ENCODE measurements around the gene FIGNL1. TPM values are rescaled to one million over a fixed set of nuclear protein-coding genes. Genes with fewer than 3 reads are reported as not detected.

The FIGNL1 gene
- total and polyA plus RNA-seq, 2 donors (not counting 3 experiments of a cell fraction or from before 2014, with no cell fraction given) = 20.8 to 49.3 TPM

DNA sequence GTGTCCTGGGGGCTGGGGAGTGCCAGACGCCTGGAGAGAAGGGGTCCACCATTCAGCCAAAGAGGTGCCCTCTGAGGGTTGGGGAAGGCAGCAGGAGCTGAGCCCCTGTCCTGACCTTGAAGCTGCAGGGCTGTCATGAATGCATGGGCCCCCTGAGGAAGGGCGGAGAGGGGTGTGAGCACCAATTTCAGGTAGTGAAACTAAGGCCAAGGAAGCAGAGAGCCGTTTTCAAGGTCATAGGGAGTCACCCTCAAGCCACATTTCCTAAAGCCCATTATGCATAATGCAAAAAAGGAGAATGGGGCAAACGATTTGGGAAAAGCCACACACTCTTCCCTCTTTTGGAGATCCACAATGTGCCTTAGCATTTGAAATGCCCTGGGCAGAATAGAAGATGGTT lies 37.2 kb downstream of the FIGNL1 start:
- TF ChIP-seq POLR2A (IDR thresholded peaks at IDR 0.05; ENCODE audit: low read depth, low read length) = no peak
- no peak for TF ChIP-seq MYC (IDR thresholded peaks at IDR 0.05; ENCODE audit: low read depth, low read length)
- TF ChIP-seq EZH2 (IDR thresholded peaks at IDR 0.05; ENCODE audit: borderline replicate concordance, low read depth, low read length, severe bottlenecking) = no peak
- TF ChIP-seq, protein P1, sequence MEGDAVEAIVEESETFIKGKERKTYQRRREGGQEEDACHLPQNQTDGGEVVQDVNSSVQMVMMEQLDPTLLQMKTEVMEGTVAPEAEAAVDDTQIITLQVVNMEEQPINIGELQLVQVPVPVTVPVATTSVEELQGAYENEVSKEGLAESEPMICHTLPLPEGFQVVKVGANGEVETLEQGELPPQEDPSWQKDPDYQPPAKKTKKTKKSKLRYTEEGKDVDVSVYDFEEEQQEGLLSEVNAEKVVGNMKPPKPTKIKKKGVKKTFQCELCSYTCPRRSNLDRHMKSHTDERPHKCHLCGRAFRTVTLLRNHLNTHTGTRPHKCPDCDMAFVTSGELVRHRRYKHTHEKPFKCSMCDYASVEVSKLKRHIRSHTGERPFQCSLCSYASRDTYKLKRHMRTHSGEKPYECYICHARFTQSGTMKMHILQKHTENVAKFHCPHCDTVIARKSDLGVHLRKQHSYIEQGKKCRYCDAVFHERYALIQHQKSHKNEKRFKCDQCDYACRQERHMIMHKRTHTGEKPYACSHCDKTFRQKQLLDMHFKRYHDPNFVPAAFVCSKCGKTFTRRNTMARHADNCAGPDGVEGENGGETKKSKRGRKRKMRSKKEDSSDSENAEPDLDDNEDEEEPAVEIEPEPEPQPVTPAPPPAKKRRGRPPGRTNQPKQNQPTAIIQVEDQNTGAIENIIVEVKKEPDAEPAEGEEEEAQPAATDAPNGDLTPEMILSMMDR (IDR thresholded peaks at IDR 0.05; ENCODE audit: extremely low read depth in 1 of 2, insufficient read depth in 1 of 2, low read depth in 1 of 2, low read length in 2 of 2) = no peak
- TF ChIP-seq JUN (IDR thresholded peaks at IDR 0.05; ENCODE audit: borderline replicate concordance, insufficient read depth, insufficient read length, low read depth) = no peak
- TF ChIP-seq GATA2 (IDR thresholded peaks at IDR 0.05; ENCODE audit: insufficient read depth, insufficient read length, low read depth, low read length) = no peak
- TF ChIP-seq FOS (IDR thresholded peaks at IDR 0.05; ENCODE audit: borderline replicate concordance, insufficient read depth, low read length) = no peak
- TF ChIP-seq, protein P2, sequence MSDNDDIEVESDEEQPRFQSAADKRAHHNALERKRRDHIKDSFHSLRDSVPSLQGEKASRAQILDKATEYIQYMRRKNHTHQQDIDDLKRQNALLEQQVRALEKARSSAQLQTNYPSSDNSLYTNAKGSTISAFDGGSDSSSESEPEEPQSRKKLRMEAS (IDR thresholded peaks at IDR 0.05; ENCODE audit: insufficient read depth, insufficient read length) = no peak
- no peak for TF ChIP-seq POLR2AphosphoS5 (IDR thresholded peaks at IDR 0.05; ENCODE audit: insufficient read depth, low read depth, low read length)

More for the DNA sequence above, 37.2 kb downstream of the FIGNL1 start:
- Histone ChIP-seq H3K4me3 (replicated peaks in 1 of 3; ENCODE audit: insufficient read depth in 1 of 3, low read depth in 1 of 3, low read length in 3 of 3) (no peak overlapping the region), H3K4me2 (ENCODE audit: insufficient read depth, low read length) (no peak overlapping the region), H3K27ac (ENCODE audit: insufficient read depth, low read depth, low read length) (no peak overlapping the region), H3K4me1 (ENCODE audit: control insufficient read depth, extremely low read depth, insufficient read depth, low read length) (no peaks in the 10 kb centered on the region), H3K9me3 (replicated peaks; ENCODE audit: control insufficient read depth, insufficient read depth, low read length) (no peaks in the 10 kb centered on the region), H3K9ac (replicated peaks; ENCODE audit: extremely low read depth, insufficient read depth, low read length) (no peak overlapping the region), H3K36me3 (ENCODE audit: control insufficient read depth in 2 of 2, extremely low read depth in 1 of 2, insufficient read depth in 2 of 2, low read length in 2 of 2) (no peaks in the 10 kb centered on the region), H3K9me1 (replicated peaks; ENCODE audit: control insufficient read depth, extremely low read depth, insufficient read depth, low read length) (no peaks in the 10 kb centered on the region), H4K20me1 (replicated peaks; ENCODE audit: control insufficient read depth, extremely low read depth, insufficient read depth, low read length) (no peaks in the 10 kb centered on the region), H3K27me3 (ENCODE audit: control insufficient read depth in 2 of 2, insufficient read depth in 2 of 2, low read length in 2 of 2) (peaks cover 0 to 8% of the 10 kb centered on the region in 2 experiments), H3K79me2 (ENCODE audit: control insufficient read depth, insufficient read depth, low read length) (no peaks in the 10 kb centered on the region), H2AFZ (ENCODE audit: low read depth, low read length) (no peak overlapping the region)
- ChIA-PET CTCF (no interaction called here), POLR2A (no interaction called here)
- dilution Hi-C loops (cut with MboI; ENCODE audit: extremely low pct_ligation_motif_present, low sequenced_read_pairs) (no loop called here), intact Hi-C loops (cut with micrococcal nuclease) (no loop called here)
- no peak for FAIRE-seq
- no TSS peak for BruUV-seq (replicated peaks)
- no peak for DNase-seq (ENCODE audit: low read depth, low spot score)

Data from endothelial cell of umbilical vein (primary cell).